Cardiac fibroblast (primary cell): ENCODE results near the gene AGFG2.
A peak's percentile ranks its signal among the peaks of the same experiment; 100 is the strongest.

Experiments
- DNase-seq, 2 donors: peaks; one replicate each; pipeline versions ENCODE4 v3.0.0 to v3.0.0-alpha.2; 2010; ENCODE audit warnings: low read depth in 2 of 2
- H3K4me3 ChIP-seq, 2 donors: replicated peaks in 1 of 2; 1 replicate in 1 of 2; 2 replicates in 1 of 2; pipeline ENCODE4 v1.5.1; 2011; ENCODE audit warnings: low read depth in 2 of 2, low read length in 2 of 2, mild to moderate bottlenecking in 2 of 2, moderate library complexity in 1 of 2
- TF ChIP-seq, protein P1 (sequence below): IDR thresholded peaks from one replicate; pipeline ENCODE4 v1.5.1; 2011; ENCODE audit warnings: low read depth, mild to moderate bottlenecking, low read length, inconsistent platforms

AGFG2 gene

DNA sequence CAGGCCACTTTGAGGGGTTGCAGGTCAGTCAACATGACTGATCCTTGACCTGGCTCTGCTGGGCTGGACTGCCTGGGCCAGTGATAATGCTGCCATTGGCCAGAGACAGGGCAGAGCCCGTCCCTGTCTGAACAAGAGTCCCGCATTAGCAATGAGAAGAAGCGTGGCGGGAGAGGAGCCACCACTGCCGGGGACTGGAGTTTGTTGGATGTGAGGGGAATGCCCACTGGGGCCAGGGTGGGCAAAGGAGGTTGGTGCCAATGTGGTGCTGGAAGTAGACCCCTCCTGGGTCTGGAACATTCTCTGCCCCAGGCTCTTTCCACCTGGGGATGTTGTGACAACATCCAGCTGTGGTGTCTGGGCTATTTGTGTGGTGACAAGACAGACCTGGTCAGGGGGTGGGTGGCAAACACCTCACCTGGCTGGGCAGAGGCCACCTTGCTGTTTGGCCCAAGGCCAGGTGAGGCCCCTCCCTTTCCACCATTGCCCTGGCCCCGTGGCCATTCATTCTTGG lies 27.1 kb downstream of the AGFG2 start:
- DNase-seq = no peak
- no peak overlapping the region for H3K4me3 ChIP-seq
- TF ChIP-seq, protein P1, sequence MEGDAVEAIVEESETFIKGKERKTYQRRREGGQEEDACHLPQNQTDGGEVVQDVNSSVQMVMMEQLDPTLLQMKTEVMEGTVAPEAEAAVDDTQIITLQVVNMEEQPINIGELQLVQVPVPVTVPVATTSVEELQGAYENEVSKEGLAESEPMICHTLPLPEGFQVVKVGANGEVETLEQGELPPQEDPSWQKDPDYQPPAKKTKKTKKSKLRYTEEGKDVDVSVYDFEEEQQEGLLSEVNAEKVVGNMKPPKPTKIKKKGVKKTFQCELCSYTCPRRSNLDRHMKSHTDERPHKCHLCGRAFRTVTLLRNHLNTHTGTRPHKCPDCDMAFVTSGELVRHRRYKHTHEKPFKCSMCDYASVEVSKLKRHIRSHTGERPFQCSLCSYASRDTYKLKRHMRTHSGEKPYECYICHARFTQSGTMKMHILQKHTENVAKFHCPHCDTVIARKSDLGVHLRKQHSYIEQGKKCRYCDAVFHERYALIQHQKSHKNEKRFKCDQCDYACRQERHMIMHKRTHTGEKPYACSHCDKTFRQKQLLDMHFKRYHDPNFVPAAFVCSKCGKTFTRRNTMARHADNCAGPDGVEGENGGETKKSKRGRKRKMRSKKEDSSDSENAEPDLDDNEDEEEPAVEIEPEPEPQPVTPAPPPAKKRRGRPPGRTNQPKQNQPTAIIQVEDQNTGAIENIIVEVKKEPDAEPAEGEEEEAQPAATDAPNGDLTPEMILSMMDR = no peak

DNA sequence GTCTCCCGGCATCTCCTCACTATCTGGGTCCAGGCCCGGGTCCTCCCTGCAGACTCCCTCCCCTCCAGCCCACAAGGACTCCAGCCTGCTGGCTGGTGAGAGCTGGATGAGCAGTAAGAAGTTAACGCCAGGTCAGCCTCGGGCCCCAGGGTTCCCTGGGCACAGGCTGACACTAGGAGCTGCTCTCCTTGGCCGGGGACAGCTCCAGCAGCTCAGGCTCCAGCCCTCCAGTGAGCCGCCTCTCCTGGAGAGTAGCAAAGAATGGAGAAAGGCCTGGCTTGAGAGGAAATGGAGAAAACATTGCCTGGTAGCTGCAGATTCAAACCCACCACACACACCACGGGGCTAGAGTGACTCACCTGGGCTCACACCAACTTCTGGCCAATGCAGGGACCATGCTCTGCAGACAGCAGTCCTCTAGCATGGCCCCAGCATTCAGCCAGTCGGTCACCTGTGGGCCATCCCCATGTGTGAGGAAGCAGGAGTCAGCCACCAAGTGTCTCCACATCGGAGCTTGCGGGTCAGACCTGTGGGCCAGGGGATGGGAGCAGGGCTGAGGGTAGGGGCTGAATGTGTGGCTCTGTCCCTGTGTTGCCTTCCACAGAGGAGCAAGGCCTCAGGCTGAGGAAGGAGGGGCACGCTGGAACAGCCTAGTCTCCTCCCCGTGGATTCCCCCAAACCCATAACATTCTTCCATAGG lies 28.2 kb downstream of the AGFG2 start:
- no peak overlapping the region for H3K4me3 ChIP-seq
- TF ChIP-seq, protein P1 = no peak
- DNase-seq = no peak

DNA sequence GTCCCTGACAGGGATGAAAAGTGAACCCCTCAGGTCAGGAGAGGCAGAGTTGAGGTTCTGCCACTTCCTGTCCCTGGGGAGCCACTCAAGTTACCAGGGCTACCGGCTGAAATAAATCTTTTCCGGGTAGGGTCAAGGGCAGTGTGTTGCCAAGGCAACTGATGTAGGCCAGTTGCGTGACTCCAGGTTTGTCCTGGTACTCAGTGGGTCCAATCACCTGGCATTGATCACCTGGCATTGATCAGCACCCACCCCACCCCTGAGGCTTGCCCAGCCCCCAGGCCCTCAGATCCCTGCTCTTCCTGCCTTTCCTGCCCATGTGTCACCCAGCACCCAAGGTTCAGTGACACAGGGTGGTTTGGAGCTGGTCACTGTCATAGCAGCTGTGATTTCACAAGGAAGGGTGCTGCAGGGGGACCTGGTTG lies 28.8 kb downstream of the AGFG2 start:
- TF ChIP-seq, protein P1 = no peak
- no peak for DNase-seq

DNA sequence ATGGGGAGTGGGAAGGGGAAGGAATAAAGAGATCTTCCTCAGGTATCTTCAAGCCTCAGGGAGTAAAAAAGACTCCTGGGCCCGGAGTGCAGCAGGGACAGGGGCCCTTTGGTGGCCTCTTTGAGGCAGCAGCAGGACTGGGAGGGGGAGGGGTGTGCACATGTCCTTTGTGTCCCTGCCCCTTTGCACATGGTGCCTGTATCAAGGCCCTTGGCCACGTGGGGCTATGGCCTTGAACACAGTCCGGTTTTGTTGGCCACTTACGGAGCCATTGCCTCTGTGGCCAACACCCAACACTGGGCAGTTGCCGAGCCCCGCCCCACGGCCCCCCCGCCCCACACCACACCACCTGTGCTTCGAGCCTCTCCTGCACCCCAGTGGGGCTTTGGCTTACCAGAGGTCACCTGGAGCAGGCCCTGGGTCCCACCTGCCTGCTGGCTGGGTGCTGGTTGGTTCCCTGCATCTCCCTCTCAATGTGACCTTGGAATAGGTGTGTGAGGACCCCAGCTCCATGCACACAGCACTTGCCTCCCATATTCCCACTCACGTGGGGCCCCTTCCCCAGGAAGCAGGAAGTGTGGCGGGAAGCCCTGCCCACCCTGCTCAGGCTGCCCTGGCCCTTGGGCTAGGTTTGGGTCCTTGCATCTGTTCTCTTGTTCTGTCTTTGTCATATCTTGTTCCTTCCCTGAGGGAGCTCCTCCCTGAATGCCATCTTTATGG lies 29.3 kb downstream of the AGFG2 start:
- TF ChIP-seq, protein P1 = no peak
- DNase-seq = no peak
- H3K4me3 ChIP-seq = no peak overlapping the region

More for the DNA sequence above, 28.8 kb downstream of the AGFG2 start:
- no peak overlapping the region for H3K4me3 ChIP-seq

DNA sequence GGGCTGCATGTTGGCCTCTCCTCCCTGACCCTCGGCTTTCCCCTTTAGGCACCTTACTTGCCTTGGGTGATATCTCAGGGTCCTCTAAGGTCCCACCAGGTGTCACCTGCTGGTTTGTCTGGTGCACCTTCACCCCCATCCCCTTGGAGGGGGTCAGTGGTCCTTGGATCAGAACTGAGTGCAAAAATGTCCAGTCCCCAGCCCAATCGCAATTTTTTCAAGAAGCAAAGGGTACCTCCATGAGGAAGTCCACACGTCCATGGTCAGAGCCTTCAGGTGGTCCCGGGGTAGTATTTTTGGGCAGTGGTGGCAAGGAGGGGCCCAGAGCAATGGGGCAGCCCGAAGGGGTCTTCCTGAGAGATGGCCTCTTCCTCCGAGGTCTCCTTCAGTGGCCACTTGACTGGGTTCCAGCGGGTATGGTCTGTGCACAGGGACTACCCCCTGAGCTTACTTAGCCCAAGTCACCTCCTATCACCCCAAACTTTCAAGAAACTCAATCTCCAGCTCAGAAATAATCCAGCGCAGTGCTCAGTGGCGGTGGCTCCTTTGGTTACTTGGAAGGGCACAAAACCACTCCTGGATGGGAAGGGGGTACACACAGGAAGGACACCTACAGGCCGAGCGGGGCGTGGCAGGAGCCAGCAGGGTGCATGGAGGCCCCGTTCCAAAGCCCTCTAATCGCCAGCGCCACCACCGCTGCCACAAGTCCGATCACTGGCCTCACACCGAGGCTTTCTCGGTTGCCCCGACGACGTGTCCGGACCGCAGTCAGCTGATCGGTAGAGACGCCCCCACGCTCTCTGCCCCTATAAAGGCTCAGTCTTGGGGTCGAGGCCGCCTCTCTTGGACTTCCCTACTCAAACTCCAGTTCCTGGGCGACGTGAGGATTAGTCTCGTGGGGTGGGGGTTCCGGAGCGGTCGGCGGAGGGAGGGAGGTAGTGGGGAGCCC lies 30.2 kb downstream of the AGFG2 start:
- peak overlapping the region in 1 of 2 donors; percentile 24 for H3K4me3 ChIP-seq
- DNase-seq = peak; percentile 36 to 66
- TF ChIP-seq, protein P1 = peak; percentile 44
